ENCODE data around the gene TMEM219.
A peak's percentile ranks its signal among the peaks of the same experiment; 100 is the strongest.

GRCh38 chr16:29995911-29996765 lies 34.3 kb downstream of the TMEM219 start, which contains the start of gene INO80E:
- peak in 1 of 3 donors; percentile 9 for TF ChIP-seq CTCF (IDR thresholded peaks at IDR 0.05)
- TF ChIP-seq POLR2AphosphoS5 (IDR thresholded peaks at IDR 0.05) = peak; percentile 81 to 91 (median 85)
- TF ChIP-seq POLR2A (IDR thresholded peaks at IDR 0.05) = no peak

Data from breast epithelium (tissue), 3 donors.